OCI-LY1 (cell line): Measurements from ENCODE around the gene ST6GALNAC3.

Source experiments
- H2AFZ ChIP-seq: fragments of 200-600 bp; sonication (generic), shearing (Covaris generic); 2 replicates; pipeline ENCODE4 v1.6.0; 2014; ENCODE audit warnings: antibody characterized with exemption, mild to moderate bottlenecking, low read length
- H3F3A ChIP-seq: fragments of 200-600 bp; sonication (generic), shearing (Covaris generic); 2 replicates; pipeline ENCODE4 v1.6.0; 2014; ENCODE audit warnings: mild to moderate bottlenecking, antibody characterized with exemption, low read length, moderate library complexity; ENCODE audit not compliant: insufficient read depth
- H3K27ac ChIP-seq: fragments of 200-600 bp; sonication (generic); 2 replicates; pipeline ENCODE4 v1.5.1; 2014; ENCODE audit warnings: low read length, mixed run types, mild to moderate bottlenecking, low read depth; ENCODE audit not compliant: poor library complexity, severe bottlenecking
- H3K27me3 ChIP-seq: fragments of 200-600 bp; sonication (generic); 2 replicates; pipeline ENCODE4 v1.6.0; 2014; ENCODE audit warnings: antibody characterized with exemption, mild to moderate bottlenecking, low read length, moderate library complexity; ENCODE audit not compliant: insufficient read depth
- H3K36me3 ChIP-seq: fragments of 200-600 bp; sonication (generic); 2 replicates; pipeline ENCODE4 v1.6.1; 2014; ENCODE audit warnings: mild to moderate bottlenecking, antibody characterized with exemption, low read length, moderate library complexity, mixed read lengths; ENCODE audit not compliant: insufficient read depth
- H3K4me1 ChIP-seq: fragments of 200-600 bp; sonication (generic); 2 replicates; pipeline ENCODE4 v1.5.1; 2014; ENCODE audit warnings: mild to moderate bottlenecking, low read length, moderate library complexity; ENCODE audit not compliant: insufficient read depth, severe bottlenecking
- H3K4me2 ChIP-seq: fragments of 200-600 bp; sonication (generic), shearing (Covaris generic); 2 replicates; pipeline ENCODE4 v1.6.1; 2014; ENCODE audit warnings: low read length
- H3K4me3 ChIP-seq: fragments of 200-600 bp; sonication (generic); 2 replicates; pipeline ENCODE4 v1.5.1; 2014; ENCODE audit warnings: low read length, low read depth, mild to moderate bottlenecking, mixed read lengths; ENCODE audit not compliant: poor library complexity, severe bottlenecking
- H3K79me2 ChIP-seq: fragments of 200-600 bp; shearing (Covaris generic); 2 replicates; pipeline ENCODE4 v1.6.1; 2016; ENCODE audit warnings: mixed run types, low read length, mixed read lengths; ENCODE audit not compliant: insufficient read depth
- H3K9ac ChIP-seq: fragments of 200-600 bp; sonication (generic), shearing (Covaris generic); 2 replicates; pipeline ENCODE4 v1.6.1; 2014; ENCODE audit warnings: mild to moderate bottlenecking, low read length, mixed read lengths
- H3K9me2 ChIP-seq: fragments of 200-600 bp; sonication (generic), shearing (Covaris generic); 2 replicates; pipeline ENCODE4 v1.6.1; 2014; ENCODE audit warnings: low read depth, mild to moderate bottlenecking, low read length, mixed read lengths
- H3K9me3 ChIP-seq: fragments of 200-600 bp; shearing (Covaris generic); 2 replicates; pipeline ENCODE4 v1.6.1; 2014; ENCODE audit warnings: low read length, mixed read lengths
- H4K20me1 ChIP-seq: fragments of 200-600 bp; sonication (generic), shearing (Covaris generic); 2 replicates; pipeline ENCODE4 v1.6.0; 2016; ENCODE audit warnings: mild to moderate bottlenecking, low read length; ENCODE audit not compliant: insufficient read depth
- CTCF ChIP-seq: fragments of 200-600 bp; sonication (generic), shearing (Covaris generic); IDR thresholded peaks from 2 replicates; pipeline ENCODE4 v1.5.1; 2017; ENCODE audit warnings: mild to moderate bottlenecking, antibody characterized with exemption, low read length, moderate library complexity, mixed read lengths
- EZH2 ChIP-seq: fragments of 200-600 bp; sonication (generic), shearing (Covaris generic); IDR thresholded peaks from 2 replicates; pipeline ENCODE4 v1.8.0; 2017; ENCODE audit warnings: borderline replicate concordance, mixed run types, mild to moderate bottlenecking, antibody characterized with exemption, low read length, moderate library complexity, mixed read lengths

Gene ST6GALNAC3

GRCh38 chr1:76576876-76577524 is 502.5 kb downstream of the ST6GALNAC3 start:
- H2AFZ ChIP-seq: no peak overlapping the region
- no peaks in the 10 kb centered on the region for H3K27me3 ChIP-seq
- no peaks in the 10 kb centered on the region for H3K9me2 ChIP-seq
- no peaks in the 10 kb centered on the region for H3F3A ChIP-seq
- no peaks in the 10 kb centered on the region for H3K79me2 ChIP-seq
- TF ChIP-seq CTCF (no peak), EZH2 (no peak)
- no peak overlapping the region for H3K9ac ChIP-seq
- H3K27ac ChIP-seq: no peak overlapping the region
- H3K4me2 ChIP-seq: no peak overlapping the region
- H3K4me3 ChIP-seq: no peak overlapping the region
- H3K4me1 ChIP-seq: no peaks in the 10 kb centered on the region
- H4K20me1 ChIP-seq: no peaks in the 10 kb centered on the region
- H3K36me3 ChIP-seq: no peaks in the 10 kb centered on the region
- H3K9me3 ChIP-seq: no peaks in the 10 kb centered on the region

DNA sequence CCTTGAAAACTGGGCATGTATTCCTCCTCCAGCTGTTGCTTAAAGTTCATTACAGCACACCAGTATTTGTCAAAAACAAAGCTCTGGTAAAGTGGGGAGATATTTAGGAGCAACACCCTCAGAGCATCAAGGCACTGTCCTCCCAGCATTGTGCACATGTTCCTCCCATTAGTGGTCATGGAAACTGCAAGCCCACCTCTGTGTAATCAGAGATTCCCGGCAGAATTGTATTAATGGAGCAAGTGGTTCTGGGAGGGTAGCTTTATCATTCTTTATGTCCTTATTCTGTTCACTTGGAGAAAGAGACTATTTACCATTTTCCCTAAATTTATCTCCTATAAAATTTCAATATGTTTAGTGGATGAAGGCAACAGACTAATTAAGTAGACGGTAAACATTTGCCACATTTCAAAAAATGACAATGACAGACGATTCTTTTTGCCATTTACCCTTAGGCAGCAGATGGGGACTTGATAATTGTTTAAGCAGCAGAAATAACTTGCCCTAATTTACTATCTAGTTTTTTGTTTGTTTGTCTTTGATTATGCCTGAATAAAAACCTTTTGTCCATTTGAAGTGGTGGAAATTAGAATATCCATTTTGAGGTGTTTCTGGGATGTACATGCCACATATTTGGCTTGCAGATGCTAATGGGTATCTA is 503.1 kb downstream of the ST6GALNAC3 start:
- no peaks in the 10 kb centered on the region for H3K9me3 ChIP-seq
- no peak overlapping the region for H3K4me3 ChIP-seq
- H3K27me3 ChIP-seq: no peaks in the 10 kb centered on the region
- no peak overlapping the region for H3K27ac ChIP-seq
- no peaks in the 10 kb centered on the region for H3K36me3 ChIP-seq
- no peaks in the 10 kb centered on the region for H3K9me2 ChIP-seq
- no peaks in the 10 kb centered on the region for H3F3A ChIP-seq
- H3K4me2 ChIP-seq: no peak overlapping the region
- H3K9ac ChIP-seq: no peak overlapping the region
- TF ChIP-seq EZH2 (no peak), CTCF (no peak)
- no peak overlapping the region for H2AFZ ChIP-seq
- H4K20me1 ChIP-seq: no peaks in the 10 kb centered on the region
- no peaks in the 10 kb centered on the region for H3K79me2 ChIP-seq
- no peaks in the 10 kb centered on the region for H3K4me1 ChIP-seq

DNA sequence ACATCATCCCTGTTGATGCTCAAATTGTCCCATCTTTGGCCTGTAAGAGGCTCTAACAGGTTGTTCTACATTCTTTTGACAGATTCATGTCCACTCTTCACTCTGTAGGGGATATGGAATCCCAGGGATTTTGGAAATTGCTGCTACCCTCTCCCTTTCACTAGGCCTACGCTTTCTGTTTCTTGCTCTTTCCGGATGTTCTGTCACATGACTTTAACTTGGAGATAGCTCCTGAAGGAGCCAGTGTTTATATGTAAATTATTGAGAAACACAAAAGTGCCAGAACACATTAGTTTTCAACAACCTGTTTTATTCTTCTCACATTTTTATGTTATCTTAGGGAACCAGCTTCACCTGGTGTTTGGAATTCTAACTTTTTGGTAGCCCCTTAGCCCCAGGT is 505.7 kb downstream of the ST6GALNAC3 start:
- no peaks in the 10 kb centered on the region for H3K4me1 ChIP-seq
- H3F3A ChIP-seq: no peaks in the 10 kb centered on the region
- TF ChIP-seq EZH2 (no peak), CTCF (no peak)
- H3K4me3 ChIP-seq: no peak overlapping the region
- no peak overlapping the region for H2AFZ ChIP-seq
- H3K9me2 ChIP-seq: no peaks in the 10 kb centered on the region
- no peaks in the 10 kb centered on the region for H3K36me3 ChIP-seq
- H3K79me2 ChIP-seq: no peaks in the 10 kb centered on the region
- no peak overlapping the region for H3K9ac ChIP-seq
- H3K27me3 ChIP-seq: no peaks in the 10 kb centered on the region
- no peaks in the 10 kb centered on the region for H3K9me3 ChIP-seq
- H3K4me2 ChIP-seq: no peak overlapping the region
- H4K20me1 ChIP-seq: no peaks in the 10 kb centered on the region
- H3K27ac ChIP-seq: no peak overlapping the region
